GM12878 (cell line): ENCODE data around the gene SLC16A6. TPM values are rescaled to one million over a fixed set of nuclear protein-coding genes. Genes with fewer than 3 reads are reported as not detected.

Experiments
- BCL3 ChIP-seq: IDR thresholded peaks from 2 replicates; pipeline ENCODE4 v1.6.1; 2011; ENCODE audit warnings: borderline replicate concordance, low read depth, mild to moderate bottlenecking, moderate library complexity, low read length; ENCODE audit not compliant: insufficient read depth, poor library complexity, severe bottlenecking
- BRCA1 ChIP-seq: IDR thresholded peaks from 2 replicates; pipeline ENCODE4 v1.6.1; 2011; ENCODE audit warnings: low read depth, low read length, improper control_type of control experiment
- CEBPB ChIP-seq, 2 experiments: fragments of 150-350 bp in 1 of 2; IDR thresholded peaks; 2 replicates each; pipeline ENCODE4 v1.6.1; 2012 to 2014; ENCODE audit warnings: low read depth in 2 of 2, low read length in 2 of 2, borderline replicate concordance in 1 of 2, inconsistent platforms in 1 of 2
- EGR1 ChIP-seq, 2 experiments: IDR thresholded peaks; 1 replicate in 1 of 2; 2 replicates in 1 of 2; pipeline ENCODE4 v1.6.1; 2011 to 2012; ENCODE audit warnings: low read depth in 2 of 2, low read length in 2 of 2, borderline replicate concordance in 1 of 2, mild to moderate bottlenecking in 1 of 2, moderate library complexity in 1 of 2
- HDAC2 ChIP-seq: fragments of 200-600 bp; sonication (generic); IDR thresholded peaks from 2 replicates; pipeline ENCODE4 v1.6.1; 2017
- HDAC6 ChIP-seq: fragments of 200-600 bp; sonication (generic); IDR thresholded peaks from one replicate; pipeline ENCODE4 v1.8.0; 2017; ENCODE audit warnings: antibody characterized with exemption; ENCODE audit not compliant: unreplicated experiment
- IKZF1 ChIP-seq: fragments of 450-650 bp; conservative IDR thresholded peaks from 2 replicates; pipeline ENCODE4 v1.6.1; 2017; ENCODE audit warnings: antibody characterized with exemption, mild to moderate bottlenecking
- MAX ChIP-seq: IDR thresholded peaks from 2 replicates; pipeline ENCODE4 v1.6.1; 2012; ENCODE audit warnings: low read depth, low read length, improper control_type of control experiment
- NFIC ChIP-seq: IDR thresholded peaks from 2 replicates; pipeline ENCODE4 v1.6.1; 2012; ENCODE audit warnings: low read depth, mild to moderate bottlenecking, inconsistent platforms, low read length, moderate library complexity
- PAX8 ChIP-seq: fragments of 450-650 bp; IDR thresholded peaks from 2 replicates; pipeline ENCODE4 v1.6.1; 2017; ENCODE audit warnings: mild to moderate bottlenecking, moderate library complexity
- PKNOX1 ChIP-seq: fragments of 450-650 bp; IDR thresholded peaks from 2 replicates; pipeline ENCODE4 v1.6.1; 2016; ENCODE audit warnings: mild to moderate bottlenecking
- PML ChIP-seq: IDR thresholded peaks from 2 replicates; pipeline ENCODE4 v1.6.1; 2012; ENCODE audit warnings: low read length, inconsistent platforms
- POU2F2 ChIP-seq: IDR thresholded peaks from 3 replicates; pipeline ENCODE4 v1.6.1; 2011; ENCODE audit warnings: low read depth, mild to moderate bottlenecking, low read length, borderline replicate concordance
- SIN3A ChIP-seq: IDR thresholded peaks from 2 replicates; pipeline ENCODE4 v1.6.1; 2012; ENCODE audit warnings: low read depth, low read length, improper control_type of control experiment
- SIX5 ChIP-seq: IDR thresholded peaks from 2 replicates; pipeline ENCODE4 v1.6.1; 2011; ENCODE audit warnings: mild to moderate bottlenecking, low read depth, low read length, moderate library complexity; ENCODE audit not compliant: severe bottlenecking
- SMAD1 ChIP-seq: fragments of 450-650 bp; IDR thresholded peaks from 2 replicates; pipeline ENCODE4 v1.6.1; 2018; ENCODE audit warnings: mild to moderate bottlenecking, low read depth; ENCODE audit not compliant: partially characterized antibody
- SMARCA5 ChIP-seq: fragments of 450-650 bp; IDR thresholded peaks from 2 replicates; pipeline ENCODE4 v1.6.1; 2017; ENCODE audit warnings: mild to moderate bottlenecking
- SP1 ChIP-seq: IDR thresholded peaks from one replicate; pipeline ENCODE4 v1.6.1; 2011; ENCODE audit warnings: low read depth, low read length
- STAT3 ChIP-seq: IDR thresholded peaks from 2 replicates; pipeline ENCODE4 v1.6.1; 2011; ENCODE audit warnings: low read depth, low read length, improper control_type of control experiment
- SUPT20H ChIP-seq: IDR thresholded peaks from 2 replicates; pipeline ENCODE4 v1.6.1; 2011; ENCODE audit warnings: low read depth, mild to moderate bottlenecking, low read length, moderate library complexity, borderline replicate concordance; ENCODE audit not compliant: control insufficient read depth
- WRNIP1 ChIP-seq: IDR thresholded peaks from 2 replicates; pipeline ENCODE4 v1.6.1; 2011; ENCODE audit warnings: low read depth, low read length, improper control_type of control experiment, borderline replicate concordance
- YBX1 ChIP-seq: fragments of 450-650 bp; IDR thresholded peaks from 2 replicates; pipeline ENCODE4 v1.6.1; 2016; ENCODE audit warnings: antibody characterized with exemption
- ZBED1 ChIP-seq: IDR thresholded peaks from 2 replicates; pipeline ENCODE4 v1.6.1; 2016; ENCODE audit warnings: borderline replicate concordance
- ZBTB11 ChIP-seq: fragments of 450-650 bp; formaldehyde crosslinking; IDR thresholded peaks from 2 replicates; pipeline ENCODE4 v1.5.0; 2022; ENCODE audit warnings: mild to moderate bottlenecking, missing genetic modification characterization
- ZNF207 ChIP-seq: fragments of 450-650 bp; IDR thresholded peaks from 2 replicates; pipeline ENCODE4 v1.6.1; 2014; ENCODE audit warnings: antibody characterized with exemption, mild to moderate bottlenecking, borderline replicate concordance
- ZNF274 ChIP-seq: IDR thresholded peaks from one replicate; pipeline ENCODE4 v1.8.0; 2011; ENCODE audit not compliant: insufficient read length, insufficient read depth
- ZSCAN29 ChIP-seq: fragments of 450-650 bp; IDR thresholded peaks from 2 replicates; pipeline ENCODE4 v1.6.1; 2017; ENCODE audit warnings: mild to moderate bottlenecking, moderate library complexity
- polyA plus RNA-seq, 11 experiments: library from polyadenylated mRNA; depleted of rRNA in 4 of 11; unstranded in 6 of 11; stranded (reverse) in 5 of 11; fragments of >200 nt; fragmentation: Nextera tagmentation in 4 of 11; fragmentation: Illumina TruSeq in 1 of 11; extraction: Ambion mirVana in 4 of 11; extraction: Trizol in 1 of 11; gene quantifications; 1 replicate in 1 of 11; 2 replicates in 10 of 11; pipeline versions ENCODE4 v1.2.1 to v1.2.3, GENCODE V29; 2011 to 2016; ENCODE audit warnings: inconsistent platforms in 2 of 11, missing spikeins in 2 of 11, low read depth in 1 of 11
- total RNA-seq, 4 experiments: library from RNA; depleted of rRNA in 3 of 4; stranded (reverse); fragments of >200 nt in 3 of 4; fragmentation: Illumina TruSeq in 1 of 4; extraction: Trizol in 1 of 4; gene quantifications; 2 replicates each; pipeline versions ENCODE4 v1.2.1 to v1.2.3, GENCODE V29; 2013 to 2021

The SLC16A6 gene
- total and polyA plus RNA-seq, 10 of the 15 experiments (the other 5 are each of a cell fraction or from before 2014, with no cell fraction given), result 2.4 to 8.8 (median 6.0) TPM

- no peak; the same call in 1 of the 2 replicates for TF ChIP-seq ZNF207
- TF ChIP-seq ZBTB11 (CRISPR knock-in tag), result no peak
- no peak for TF ChIP-seq HDAC2
- no peak for TF ChIP-seq CEBPB (IDR thresholded peaks at IDR 0.05; ENCODE audit: borderline replicate concordance in 1 of 2, low read depth in 2 of 2, low read length in 2 of 2)
- no peak for TF ChIP-seq SUPT20H
- no peak for TF ChIP-seq SMAD1
- no peak for TF ChIP-seq YBX1
- no peak for TF ChIP-seq BCL3
- TF ChIP-seq PML, result peak; percentile 91
- no peak for TF ChIP-seq PAX8
- TF ChIP-seq EGR1 (IDR thresholded peaks at IDR 0.05; ENCODE audit: borderline replicate concordance in 1 of 2, low read depth in 2 of 2, low read length in 2 of 2), result peak; percentile 94
- TF ChIP-seq STAT3, result no peak
- TF ChIP-seq ZNF274, result no peak
- TF ChIP-seq SIX5, result no peak
- no peak for TF ChIP-seq WRNIP1
- peak; percentile 18; the same call in 1 of the 3 replicates for TF ChIP-seq POU2F2
- TF ChIP-seq BRCA1, result no peak
- TF ChIP-seq PKNOX1, result peak; percentile 52
- peak; percentile 44 for TF ChIP-seq SMARCA5
- TF ChIP-seq NFIC, result peak; percentile 3; the same call in 1 of the 2 replicates
- no peak for TF ChIP-seq HDAC6
- no peak for TF ChIP-seq ZSCAN29
- peak; percentile 77 for TF ChIP-seq SP1
- peak; percentile 31 for TF ChIP-seq MAX
- no peak for TF ChIP-seq SIN3A
- peak; percentile 63 for TF ChIP-seq ZBED1
- TF ChIP-seq IKZF1, result peak; percentile 89
Measured at GRCh38 chr17:68247445-68248198, 43.3 kb downstream of the SLC16A6 start, which contains the start of gene AMZ2 (continued).
